ENCODE measurements around the gene CCDC83.

Gene CCDC83

DNA sequence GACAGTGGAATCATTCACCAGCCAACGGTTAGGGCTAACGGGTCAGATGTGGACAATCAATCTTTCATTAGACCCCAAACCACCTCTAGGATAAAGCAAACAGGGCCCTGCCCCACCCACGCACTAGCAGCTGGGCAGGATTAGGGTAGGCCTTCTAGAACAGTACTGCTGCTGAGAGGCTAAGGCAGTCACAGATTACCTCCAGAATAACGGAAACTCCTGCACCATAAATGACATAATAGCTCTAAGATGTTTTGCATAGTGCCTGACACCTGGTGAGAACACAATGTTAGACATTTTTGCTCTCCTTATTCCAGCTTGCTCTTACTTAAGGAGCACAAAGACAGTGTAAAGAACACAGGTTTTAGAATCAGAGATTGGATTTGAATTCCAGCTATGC, 46.0 kb upstream of the CCDC83 start:
- Histone ChIP-seq H2AFZ (ENCODE audit: low read depth) (no peak overlapping the region), H3K9ac (no peak overlapping the region), H3K79me2 (ENCODE audit: insufficient read depth, low read depth) (no peaks in the 10 kb centered on the region), H4K20me1 (ENCODE audit: insufficient read depth) (no peaks in the 10 kb centered on the region), H3K4me3 (IDR thresholded peaks at IDR 0.05; ENCODE audit: insufficient read depth, low read depth, low read length) (no peak overlapping the region), H3K36me3 (ENCODE audit: insufficient read depth) (no peaks in the 10 kb centered on the region), H3K4me2 (no peak overlapping the region), H3K27me3 (ENCODE audit: insufficient read depth, low read depth) (no peaks in the 10 kb centered on the region), H3K4me1 (ENCODE audit: low read depth, poor library complexity, severe bottlenecking) (peaks cover 9% of the 10 kb centered on the region), H3K27ac (no peak overlapping the region)
- TF ChIP-seq, protein P1, sequence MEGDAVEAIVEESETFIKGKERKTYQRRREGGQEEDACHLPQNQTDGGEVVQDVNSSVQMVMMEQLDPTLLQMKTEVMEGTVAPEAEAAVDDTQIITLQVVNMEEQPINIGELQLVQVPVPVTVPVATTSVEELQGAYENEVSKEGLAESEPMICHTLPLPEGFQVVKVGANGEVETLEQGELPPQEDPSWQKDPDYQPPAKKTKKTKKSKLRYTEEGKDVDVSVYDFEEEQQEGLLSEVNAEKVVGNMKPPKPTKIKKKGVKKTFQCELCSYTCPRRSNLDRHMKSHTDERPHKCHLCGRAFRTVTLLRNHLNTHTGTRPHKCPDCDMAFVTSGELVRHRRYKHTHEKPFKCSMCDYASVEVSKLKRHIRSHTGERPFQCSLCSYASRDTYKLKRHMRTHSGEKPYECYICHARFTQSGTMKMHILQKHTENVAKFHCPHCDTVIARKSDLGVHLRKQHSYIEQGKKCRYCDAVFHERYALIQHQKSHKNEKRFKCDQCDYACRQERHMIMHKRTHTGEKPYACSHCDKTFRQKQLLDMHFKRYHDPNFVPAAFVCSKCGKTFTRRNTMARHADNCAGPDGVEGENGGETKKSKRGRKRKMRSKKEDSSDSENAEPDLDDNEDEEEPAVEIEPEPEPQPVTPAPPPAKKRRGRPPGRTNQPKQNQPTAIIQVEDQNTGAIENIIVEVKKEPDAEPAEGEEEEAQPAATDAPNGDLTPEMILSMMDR (conservative IDR thresholded peaks at IDR 0.05; ENCODE audit: low read depth, low read length) = no peak

DNA sequence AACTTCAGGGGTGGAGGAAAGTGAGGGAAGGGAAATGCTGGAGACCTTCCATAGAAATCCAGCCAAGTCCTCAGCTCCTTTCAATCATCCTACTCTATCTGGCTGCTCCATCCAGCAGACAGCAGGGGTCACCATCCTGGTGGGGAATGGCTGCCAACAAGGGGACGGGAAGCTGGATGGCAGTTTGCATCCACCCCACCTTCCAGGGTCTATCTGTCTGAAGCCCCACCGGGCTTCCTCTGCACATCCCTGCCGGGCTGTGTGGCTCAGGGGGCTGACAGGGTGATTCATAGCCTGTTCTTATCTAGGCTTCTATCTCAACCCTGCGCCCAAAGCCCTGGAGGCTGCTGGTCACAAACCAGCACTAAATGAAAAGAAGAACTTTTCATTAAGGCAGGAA, 45.3 kb upstream of the CCDC83 start:
- Histone ChIP-seq H3K9ac (no peak overlapping the region), H3K27me3 (ENCODE audit: insufficient read depth, low read depth) (no peaks in the 10 kb centered on the region), H3K4me2 (no peak overlapping the region), H2AFZ (ENCODE audit: low read depth) (no peak overlapping the region), H3K27ac (no peak overlapping the region), H4K20me1 (ENCODE audit: insufficient read depth) (no peaks in the 10 kb centered on the region), H3K4me3 (IDR thresholded peaks at IDR 0.05; ENCODE audit: insufficient read depth, low read depth, low read length) (no peak overlapping the region), H3K4me1 (ENCODE audit: low read depth, poor library complexity, severe bottlenecking) (peaks cover 9% of the 10 kb centered on the region), H3K36me3 (ENCODE audit: insufficient read depth) (no peaks in the 10 kb centered on the region), H3K79me2 (ENCODE audit: insufficient read depth, low read depth) (no peaks in the 10 kb centered on the region)
- TF ChIP-seq, protein P1 (conservative IDR thresholded peaks at IDR 0.05; ENCODE audit: low read depth, low read length) = no peak

DNA sequence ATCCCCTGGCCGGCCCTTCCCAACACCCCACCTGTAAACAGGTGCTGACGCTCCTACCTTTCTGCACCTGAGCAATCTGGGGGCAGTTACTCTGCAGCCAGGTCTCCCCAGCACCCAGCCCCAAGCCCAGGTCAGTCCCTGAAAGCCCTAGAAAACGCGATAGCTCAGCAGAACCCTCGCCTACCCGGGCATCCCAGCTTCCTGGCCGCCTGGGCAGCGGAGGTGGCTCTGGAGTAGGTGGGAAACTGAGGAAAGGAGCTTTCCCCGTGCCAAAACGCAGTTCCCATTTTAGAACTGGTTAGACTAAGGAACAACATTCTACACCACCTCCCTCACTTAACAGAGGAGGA, 44.7 kb upstream of the CCDC83 start:
- Histone ChIP-seq H3K4me2 (peak overlapping the region; percentile 100), H3K27me3 (ENCODE audit: insufficient read depth, low read depth) (no peaks in the 10 kb centered on the region), H4K20me1 (ENCODE audit: insufficient read depth) (no peaks in the 10 kb centered on the region), H3K79me2 (ENCODE audit: insufficient read depth, low read depth) (no peaks in the 10 kb centered on the region), H2AFZ (ENCODE audit: low read depth) (peak overlapping the region; percentile 100), H3K4me1 (ENCODE audit: low read depth, poor library complexity, severe bottlenecking) (peaks cover 9% of the 10 kb centered on the region), H3K9ac (no peak overlapping the region), H3K36me3 (ENCODE audit: insufficient read depth) (no peaks in the 10 kb centered on the region), H3K4me3 (IDR thresholded peaks at IDR 0.05; ENCODE audit: insufficient read depth, low read depth, low read length) (no peak overlapping the region), H3K27ac (no peak overlapping the region)
- TF ChIP-seq, protein P1 (conservative IDR thresholded peaks at IDR 0.05; ENCODE audit: low read depth, low read length) = no peak

- no peak within 1 kb of the TSS for H3K27ac ChIP-seq
- no peaks in the 10 kb centered on the region for H3K36me3 ChIP-seq (ENCODE audit: insufficient read depth)
- H3K4me3 ChIP-seq (IDR thresholded peaks at IDR 0.05; ENCODE audit: insufficient read depth, low read depth, low read length) = peak within 1 kb of the TSS; percentile 45
- H3K4me1 ChIP-seq (ENCODE audit: low read depth, poor library complexity, severe bottlenecking) = peaks cover 9% of the 10 kb centered on the region
- TF ChIP-seq, protein P1 (conservative IDR thresholded peaks at IDR 0.05; ENCODE audit: low read depth, low read length) = 0 out of 2 replicates have a peak, but pooled peaks have one; percentile 19
- H3K9ac ChIP-seq = peak within 1 kb of the TSS; percentile 33; the same call in 1 of the 2 replicates
- H2AFZ ChIP-seq (ENCODE audit: low read depth) = peak within 1 kb of the TSS; percentile 100
- H3K27me3 ChIP-seq (ENCODE audit: insufficient read depth, low read depth) = no peaks in the 10 kb centered on the region
- no peaks in the 10 kb centered on the region for H4K20me1 ChIP-seq (ENCODE audit: insufficient read depth)
- peak within 1 kb of the TSS; percentile 100 for H3K4me2 ChIP-seq
- H3K79me2 ChIP-seq (ENCODE audit: insufficient read depth, low read depth) = no peaks in the 10 kb centered on the region
Measured at GRCh38 chr11:85810871-85811611, 44.1 kb upstream of the CCDC83 start, which contains the start of gene SYTL2. Gene SYTL2, minus strand, starts transcription at chr11:85811141. Its CDS starts 53,416 bp downstream, at chr11:85757725.
